ENCODE results near the gene CDO1. TPM values are rescaled to one million over a fixed set of nuclear protein-coding genes. Genes with fewer than 3 reads are reported as not detected.

CDO1 gene
- total RNA-seq, 2 experiments from 2014 or later, result not detected

GRCh38 chr5:115840873-115841272 is 24.4 kb upstream of the CDO1 start:
- Histone ChIP-seq H3K36me3 (ENCODE audit: insufficient read depth, low read length) (peaks cover 27% of the 10 kb centered on the region), H3K27ac (ENCODE audit: low read depth, low read length, poor library complexity, severe bottlenecking) (peak overlapping the region; percentile 80), H3K9me2 (ENCODE audit: insufficient read depth, low read length) (no peaks in the 10 kb centered on the region), H4K20me1 (ENCODE audit: insufficient read depth, low read length) (peaks cover 34% of the 10 kb centered on the region), H3K9me3 (ENCODE audit: low read length) (no peaks in the 10 kb centered on the region), H3K4me2 (ENCODE audit: low read length) (peak overlapping the region; percentile 81), H3K79me2 (ENCODE audit: insufficient read depth, low read depth, low read length) (peaks cover 87% of the 10 kb centered on the region), H3K4me3 (ENCODE audit: low read depth, low read length, poor library complexity, severe bottlenecking) (peak overlapping the region; percentile 90), H3K4me1 (ENCODE audit: insufficient read depth, low read length, poor library complexity, severe bottlenecking) (peaks cover 51% of the 10 kb centered on the region), H2AFZ (ENCODE audit: low read length) (peak overlapping the region; percentile 50; the same call in 1 of the 2 replicates)
- POLR2A ChIA-PET, result interaction anchor here (0.6 to 1.8 kb wide), 9 partner anchors 9 to 845 kb away, joined by 3 to 6 read pairs (median 3); partner anchors contain the start of genes COMMD10 and TMED7
- no peak for DNase-seq (ENCODE audit: low spot score)
- CTCF ChIA-PET (ENCODE audit: unreplicated experiment), result interaction anchor here (0.7 kb wide), 1 partner anchor 264 kb away, joined by 3 read pairs; no protein-coding TSS in a partner anchor
- intact Hi-C loops (cut with micrococcal nuclease; ENCODE audit: unreplicated experiment), result loop anchor here (2.0 to 5.0 kb wide), 6 partner anchors 196 to 544 kb away; partner anchors contain the start of genes CCDC112, COMMD10, FEM1C and TMED7
- no TSS peak for BruUV-seq (replicated peaks)
- TF ChIP-seq EZH2phosphoT487 (IDR thresholded peaks at IDR 0.05; ENCODE audit: borderline replicate concordance, low read depth, low read length), result no peak
- TF ChIP-seq CTCF (conservative IDR thresholded peaks at IDR 0.05; ENCODE audit: low read length), result no peak

DNA sequence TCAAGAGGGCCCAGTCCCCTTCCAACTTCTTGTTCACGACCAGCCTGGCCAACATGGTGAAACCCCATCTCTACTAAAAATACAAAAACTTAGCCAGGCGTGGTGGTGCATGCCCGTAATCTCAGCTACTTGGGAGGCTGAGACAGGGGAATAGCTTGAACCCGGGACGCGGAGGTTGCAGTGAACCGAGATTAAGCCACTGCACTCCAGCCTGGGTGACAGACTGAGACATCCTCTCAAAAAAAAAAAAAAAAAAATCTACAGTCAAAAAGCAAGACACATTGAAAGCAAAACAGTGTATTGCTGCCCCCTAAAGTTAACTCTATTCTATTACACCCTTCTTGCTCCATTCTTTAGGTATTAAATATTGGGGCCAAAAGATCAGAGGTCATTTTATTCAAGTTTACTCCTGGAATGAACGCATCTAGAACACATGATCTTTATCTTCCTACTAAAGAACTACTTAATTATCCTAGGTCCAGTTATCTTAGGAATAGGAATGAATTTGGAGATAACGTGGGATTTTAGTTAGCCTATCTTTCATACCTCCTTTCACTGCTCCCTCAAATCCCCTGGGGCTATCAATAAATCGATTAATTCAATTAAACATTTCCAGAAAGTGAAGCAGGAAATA is 22.5 kb upstream of the CDO1 start:
- intact Hi-C loops (cut with micrococcal nuclease; ENCODE audit: unreplicated experiment), result no loop called here
- CTCF ChIA-PET (ENCODE audit: unreplicated experiment), result no interaction called here
- POLR2A ChIA-PET, result interaction anchor here (0.7 to 1.8 kb wide), 6 partner anchors 30 to 430 kb away, joined by 3 to 6 read pairs (median 4); no protein-coding TSS in a partner anchor
- Histone ChIP-seq H3K79me2 (ENCODE audit: insufficient read depth, low read depth, low read length) (peaks cover 73% of the 10 kb centered on the region), H3K4me1 (ENCODE audit: insufficient read depth, low read length, poor library complexity, severe bottlenecking) (peaks cover 32% of the 10 kb centered on the region), H4K20me1 (ENCODE audit: insufficient read depth, low read length) (peaks cover 37% of the 10 kb centered on the region), H3K9me2 (ENCODE audit: insufficient read depth, low read length) (no peaks in the 10 kb centered on the region), H3K9me3 (ENCODE audit: low read length) (no peaks in the 10 kb centered on the region), H2AFZ (ENCODE audit: low read length) (no peak overlapping the region), H3K4me2 (ENCODE audit: low read length) (peak overlapping the region; percentile 81), H3K36me3 (ENCODE audit: insufficient read depth, low read length) (peaks cover 46% of the 10 kb centered on the region), H3K4me3 (ENCODE audit: low read depth, low read length, poor library complexity, severe bottlenecking) (peak overlapping the region; percentile 90), H3K27ac (ENCODE audit: low read depth, low read length, poor library complexity, severe bottlenecking) (peak overlapping the region; percentile 40)
- TF ChIP-seq CTCF (conservative IDR thresholded peaks at IDR 0.05; ENCODE audit: low read length) (peak; percentile 75), EZH2phosphoT487 (IDR thresholded peaks at IDR 0.05; ENCODE audit: borderline replicate concordance, low read depth, low read length) (no peak)
- no TSS peak for BruUV-seq (replicated peaks)
- peak; percentile 79 for DNase-seq (ENCODE audit: low spot score)

GRCh38 chr5:115835481-115835880 is 19.0 kb upstream of the CDO1 start:
- H4K20me1 ChIP-seq (ENCODE audit: insufficient read depth, low read length), result peaks cover 37% of the 10 kb centered on the region
- ChIA-PET CTCF (ENCODE audit: unreplicated experiment) (interaction anchor here (0.6 kb wide), 1 partner anchor 241 kb away, joined by 3 read pairs; no protein-coding TSS in a partner anchor), POLR2A (interaction anchor here (0.5 to 1.6 kb wide), 3 partner anchors 10 to 312 kb away, joined by 3 to 5 read pairs (median 3); no protein-coding TSS in a partner anchor)
- no peak for DNase-seq (ENCODE audit: low spot score)
- peaks cover 52% of the 10 kb centered on the region for H3K79me2 ChIP-seq (ENCODE audit: insufficient read depth, low read depth, low read length)
- peaks cover 22% of the 10 kb centered on the region for H3K4me1 ChIP-seq (ENCODE audit: insufficient read depth, low read length, poor library complexity, severe bottlenecking)
- no peak overlapping the region for H3K27ac ChIP-seq (ENCODE audit: low read depth, low read length, poor library complexity, severe bottlenecking)
- no peak for TF ChIP-seq EZH2phosphoT487 (IDR thresholded peaks at IDR 0.05; ENCODE audit: borderline replicate concordance, low read depth, low read length)
- H3K9me3 ChIP-seq (ENCODE audit: low read length), result no peaks in the 10 kb centered on the region
- H3K9me2 ChIP-seq (ENCODE audit: insufficient read depth, low read length), result no peaks in the 10 kb centered on the region
- H3K36me3 ChIP-seq (ENCODE audit: insufficient read depth, low read length), result peaks cover 81% of the 10 kb centered on the region
- intact Hi-C loops (cut with micrococcal nuclease; ENCODE audit: unreplicated experiment), result no loop called here
- no peak overlapping the region for H3K4me2 ChIP-seq (ENCODE audit: low read length)
- no peak overlapping the region for H3K4me3 ChIP-seq (ENCODE audit: low read depth, low read length, poor library complexity, severe bottlenecking)
- no peak overlapping the region for H2AFZ ChIP-seq (ENCODE audit: low read length)
- no TSS peak for BruUV-seq (replicated peaks)

Data from OCI-LY7 (cell line).